OCI-LY1 (cell line): Measurements from ENCODE around the gene RBM47.

Experiments used
- H2AFZ ChIP-seq: fragments of 200-600 bp; sonication (generic), shearing (Covaris generic); 2 replicates; pipeline ENCODE4 v1.6.0; 2014; ENCODE audit warnings: antibody characterized with exemption, mild to moderate bottlenecking, low read length
- H3F3A ChIP-seq: fragments of 200-600 bp; sonication (generic), shearing (Covaris generic); 2 replicates; pipeline ENCODE4 v1.6.0; 2014; ENCODE audit warnings: mild to moderate bottlenecking, antibody characterized with exemption, low read length, moderate library complexity; ENCODE audit not compliant: insufficient read depth
- H3K27ac ChIP-seq: fragments of 200-600 bp; sonication (generic); 2 replicates; pipeline ENCODE4 v1.5.1; 2014; ENCODE audit warnings: low read length, mixed run types, mild to moderate bottlenecking, low read depth; ENCODE audit not compliant: poor library complexity, severe bottlenecking
- H3K27me3 ChIP-seq: fragments of 200-600 bp; sonication (generic); 2 replicates; pipeline ENCODE4 v1.6.0; 2014; ENCODE audit warnings: antibody characterized with exemption, mild to moderate bottlenecking, low read length, moderate library complexity; ENCODE audit not compliant: insufficient read depth
- H3K36me3 ChIP-seq: fragments of 200-600 bp; sonication (generic); 2 replicates; pipeline ENCODE4 v1.6.1; 2014; ENCODE audit warnings: mild to moderate bottlenecking, antibody characterized with exemption, low read length, moderate library complexity, mixed read lengths; ENCODE audit not compliant: insufficient read depth
- H3K4me1 ChIP-seq: fragments of 200-600 bp; sonication (generic); 2 replicates; pipeline ENCODE4 v1.5.1; 2014; ENCODE audit warnings: mild to moderate bottlenecking, low read length, moderate library complexity; ENCODE audit not compliant: insufficient read depth, severe bottlenecking
- H3K4me2 ChIP-seq: fragments of 200-600 bp; sonication (generic), shearing (Covaris generic); 2 replicates; pipeline ENCODE4 v1.6.1; 2014; ENCODE audit warnings: low read length
- H3K4me3 ChIP-seq: fragments of 200-600 bp; sonication (generic); 2 replicates; pipeline ENCODE4 v1.5.1; 2014; ENCODE audit warnings: low read length, low read depth, mild to moderate bottlenecking, mixed read lengths; ENCODE audit not compliant: poor library complexity, severe bottlenecking
- H3K79me2 ChIP-seq: fragments of 200-600 bp; shearing (Covaris generic); 2 replicates; pipeline ENCODE4 v1.6.1; 2016; ENCODE audit warnings: mixed run types, low read length, mixed read lengths; ENCODE audit not compliant: insufficient read depth
- H3K9ac ChIP-seq: fragments of 200-600 bp; sonication (generic), shearing (Covaris generic); 2 replicates; pipeline ENCODE4 v1.6.1; 2014; ENCODE audit warnings: mild to moderate bottlenecking, low read length, mixed read lengths
- H3K9me2 ChIP-seq: fragments of 200-600 bp; sonication (generic), shearing (Covaris generic); 2 replicates; pipeline ENCODE4 v1.6.1; 2014; ENCODE audit warnings: low read depth, mild to moderate bottlenecking, low read length, mixed read lengths
- H3K9me3 ChIP-seq: fragments of 200-600 bp; shearing (Covaris generic); 2 replicates; pipeline ENCODE4 v1.6.1; 2014; ENCODE audit warnings: low read length, mixed read lengths
- H4K20me1 ChIP-seq: fragments of 200-600 bp; sonication (generic), shearing (Covaris generic); 2 replicates; pipeline ENCODE4 v1.6.0; 2016; ENCODE audit warnings: mild to moderate bottlenecking, low read length; ENCODE audit not compliant: insufficient read depth
- CTCF ChIP-seq: fragments of 200-600 bp; sonication (generic), shearing (Covaris generic); IDR thresholded peaks from 2 replicates; pipeline ENCODE4 v1.5.1; 2017; ENCODE audit warnings: mild to moderate bottlenecking, antibody characterized with exemption, low read length, moderate library complexity, mixed read lengths
- EZH2 ChIP-seq: fragments of 200-600 bp; sonication (generic), shearing (Covaris generic); IDR thresholded peaks from 2 replicates; pipeline ENCODE4 v1.8.0; 2017; ENCODE audit warnings: borderline replicate concordance, mixed run types, mild to moderate bottlenecking, antibody characterized with exemption, low read length, moderate library complexity, mixed read lengths

Gene RBM47

DNA sequence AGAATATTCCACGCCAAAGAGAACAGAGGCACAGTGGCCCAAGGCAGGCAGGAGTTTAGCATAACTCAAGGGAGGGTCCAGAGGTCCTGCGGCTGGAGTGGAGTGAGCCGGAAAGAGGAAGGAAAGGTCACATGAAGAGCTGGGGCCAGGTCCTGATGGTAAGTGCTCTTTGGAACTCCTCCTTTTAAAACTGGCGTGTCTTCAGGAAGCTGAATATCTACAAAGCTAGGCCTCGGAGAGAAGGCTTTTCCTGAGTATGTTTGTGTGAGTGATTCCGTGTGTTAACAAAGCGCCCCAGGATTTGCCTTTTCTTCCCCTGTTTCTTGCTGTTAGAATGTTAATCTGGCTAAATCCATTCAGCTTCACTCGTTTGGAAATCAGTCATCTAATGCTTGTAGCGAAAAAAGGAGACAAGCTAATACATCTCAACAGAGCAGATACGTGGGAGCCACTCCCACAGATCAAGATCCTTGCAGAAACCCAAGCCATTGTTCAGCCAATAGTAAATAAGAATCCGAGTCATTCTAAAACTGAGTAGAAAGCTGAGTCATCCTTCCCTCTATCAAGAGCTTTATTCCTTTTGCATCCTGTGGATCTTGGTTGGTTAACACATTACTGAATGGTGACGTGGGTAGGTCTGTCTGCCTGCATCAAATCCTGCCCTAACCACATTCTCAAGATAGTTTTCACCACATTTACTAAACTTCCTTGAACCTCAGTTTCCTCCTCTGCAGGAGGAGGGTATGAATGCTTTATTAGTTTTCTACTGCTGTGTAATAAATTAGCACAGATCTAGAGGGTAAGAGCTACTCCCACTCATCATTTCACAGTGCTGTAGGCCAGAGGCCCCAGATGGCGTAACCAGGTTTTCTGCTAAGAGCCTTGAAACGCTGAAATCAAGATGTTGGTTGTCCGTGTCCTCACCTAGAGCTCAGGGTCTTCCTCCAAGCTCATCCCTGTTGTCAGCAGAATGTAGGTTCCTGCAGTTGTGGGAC, 43.2 kb upstream of the RBM47 start:
- Histone ChIP-seq H2AFZ (no peak overlapping the region), H3K4me3 (no peak overlapping the region), H3K36me3 (no peaks in the 10 kb centered on the region), H3K79me2 (no peaks in the 10 kb centered on the region), H3K9ac (no peak overlapping the region), H3K9me2 (no peaks in the 10 kb centered on the region), H3F3A (no peaks in the 10 kb centered on the region), H3K4me1 (no peaks in the 10 kb centered on the region), H3K27me3 (no peaks in the 10 kb centered on the region), H3K4me2 (no peak overlapping the region), H4K20me1 (no peaks in the 10 kb centered on the region), H3K27ac (no peak overlapping the region), H3K9me3 (no peaks in the 10 kb centered on the region)
- no peak for TF ChIP-seq EZH2
- no peak for TF ChIP-seq CTCF

GRCh38 chr4:40669504-40669903, 39.8 kb upstream of the RBM47 start:
- Histone ChIP-seq H4K20me1 (no peaks in the 10 kb centered on the region), H3K4me1 (no peaks in the 10 kb centered on the region), H3K9me3 (no peaks in the 10 kb centered on the region), H3F3A (no peaks in the 10 kb centered on the region), H2AFZ (no peak overlapping the region), H3K27ac (no peak overlapping the region), H3K9ac (no peak overlapping the region), H3K9me2 (no peaks in the 10 kb centered on the region), H3K27me3 (no peaks in the 10 kb centered on the region), H3K36me3 (no peaks in the 10 kb centered on the region), H3K4me3 (no peak overlapping the region), H3K4me2 (no peak overlapping the region), H3K79me2 (no peaks in the 10 kb centered on the region)
- TF ChIP-seq EZH2 (no peak), CTCF (no peak)

GRCh38 chr4:40665842-40666241, 36.2 kb upstream of the RBM47 start:
- H3K4me1 ChIP-seq, result no peaks in the 10 kb centered on the region
- H4K20me1 ChIP-seq, result no peaks in the 10 kb centered on the region
- no peaks in the 10 kb centered on the region for H3K36me3 ChIP-seq
- no peak for TF ChIP-seq EZH2
- TF ChIP-seq CTCF, result no peak
- no peak overlapping the region for H3K4me2 ChIP-seq
- H3F3A ChIP-seq, result no peaks in the 10 kb centered on the region
- no peak overlapping the region for H3K9ac ChIP-seq
- H3K27ac ChIP-seq, result no peak overlapping the region
- no peak overlapping the region for H3K4me3 ChIP-seq
- H3K9me3 ChIP-seq, result no peaks in the 10 kb centered on the region
- no peaks in the 10 kb centered on the region for H3K9me2 ChIP-seq
- no peak overlapping the region for H2AFZ ChIP-seq
- no peaks in the 10 kb centered on the region for H3K27me3 ChIP-seq
- H3K79me2 ChIP-seq, result no peaks in the 10 kb centered on the region
